NAMALWA (cell line): ENCODE data around the gene CSTF2.
"Not testable (repeated sequence)": the region's sequence is repeated elsewhere in the genome, so short reads cannot be mapped to it uniquely, and the experiment has no call there.

ENCODE experiments used
- DNase-seq: peaks from one replicate; pipeline ENCODE4 v3.0.0-alpha.2; 2015; ENCODE audit warnings: low spot score

CSTF2 gene, protein sequence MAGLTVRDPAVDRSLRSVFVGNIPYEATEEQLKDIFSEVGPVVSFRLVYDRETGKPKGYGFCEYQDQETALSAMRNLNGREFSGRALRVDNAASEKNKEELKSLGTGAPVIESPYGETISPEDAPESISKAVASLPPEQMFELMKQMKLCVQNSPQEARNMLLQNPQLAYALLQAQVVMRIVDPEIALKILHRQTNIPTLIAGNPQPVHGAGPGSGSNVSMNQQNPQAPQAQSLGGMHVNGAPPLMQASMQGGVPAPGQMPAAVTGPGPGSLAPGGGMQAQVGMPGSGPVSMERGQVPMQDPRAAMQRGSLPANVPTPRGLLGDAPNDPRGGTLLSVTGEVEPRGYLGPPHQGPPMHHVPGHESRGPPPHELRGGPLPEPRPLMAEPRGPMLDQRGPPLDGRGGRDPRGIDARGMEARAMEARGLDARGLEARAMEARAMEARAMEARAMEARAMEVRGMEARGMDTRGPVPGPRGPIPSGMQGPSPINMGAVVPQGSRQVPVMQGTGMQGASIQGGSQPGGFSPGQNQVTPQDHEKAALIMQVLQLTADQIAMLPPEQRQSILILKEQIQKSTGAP

GRCh38 chrX:100819837-100820666 lies at the start of gene CSTF2:
Gene CSTF2, plus strand, starts transcription at chrX:100820391. Its CDS starts 26 bp downstream, at chrX:100820417.
- peak; percentile 89 for DNase-seq

GRCh38 chrX:100796371-100796770 lies 23.8 kb upstream of the CSTF2 start:
- DNase-seq = not testable (repeated sequence)

- DNase-seq = no peak
Measured at GRCh38 chrX:100797359-100797758, 22.8 kb upstream of the CSTF2 start.

DNA sequence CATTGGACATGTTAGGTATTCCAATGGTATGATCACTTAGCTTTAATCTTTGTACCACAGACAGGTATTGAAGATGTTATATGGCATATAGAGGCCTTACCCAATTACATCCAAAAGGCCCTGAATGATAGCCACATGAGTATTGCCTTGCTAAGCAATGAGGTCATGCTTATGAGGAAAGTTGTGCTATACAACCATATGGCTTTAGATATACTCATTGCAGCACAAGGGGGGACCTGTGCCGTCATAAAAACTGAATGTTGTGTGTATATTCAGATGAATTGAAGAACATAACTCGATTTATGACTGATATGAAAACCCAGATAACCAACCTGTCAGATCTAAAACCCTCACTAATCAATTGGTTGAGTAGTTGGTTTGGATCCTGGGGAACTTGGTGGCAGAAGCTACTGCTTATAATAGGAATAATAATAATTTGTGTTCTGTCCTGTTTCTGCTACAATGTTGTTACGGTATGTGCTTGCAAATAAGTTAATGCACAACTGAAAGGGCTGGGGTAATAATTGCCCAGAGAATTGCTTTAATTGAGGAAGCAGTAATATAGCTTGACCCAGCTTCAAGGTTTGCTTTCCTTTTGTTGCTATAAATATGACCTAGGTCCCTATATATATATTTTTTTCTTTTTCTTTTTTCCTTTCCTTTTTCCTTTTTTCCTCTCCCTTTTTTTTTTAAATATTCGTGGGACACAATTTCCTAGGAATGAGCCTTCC lies 21.5 kb upstream of the CSTF2 start:
- no peak for DNase-seq

GRCh38 chrX:100802843-100803242 lies 17.3 kb upstream of the CSTF2 start:
- DNase-seq = no peak

GRCh38 chrX:100804780-100805179 lies 15.4 kb upstream of the CSTF2 start:
- DNase-seq = no peak

DNA sequence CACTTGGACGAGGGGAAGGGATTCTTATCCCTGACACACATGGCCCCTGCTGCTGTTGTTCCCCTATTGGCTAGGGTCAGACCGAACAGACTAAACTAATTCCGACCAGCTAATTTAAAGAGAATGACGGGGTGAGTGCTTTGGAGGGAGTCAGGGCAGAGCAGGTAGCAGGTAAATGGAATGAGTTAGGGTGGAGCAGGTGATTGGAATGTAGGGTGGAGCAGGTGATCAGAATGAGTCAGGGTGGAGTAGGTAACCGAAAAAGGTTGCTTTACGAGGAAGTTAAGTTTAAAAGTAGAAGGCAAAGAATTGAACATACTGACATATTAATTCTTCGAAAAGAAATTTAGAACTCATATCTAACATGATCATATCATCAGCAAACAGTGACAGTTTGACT lies 11.9 kb upstream of the CSTF2 start:
- not testable (repeated sequence) for DNase-seq

GRCh38 chrX:100812216-100813158 lies 7.7 kb upstream of the CSTF2 start:
- DNase-seq = no peak

GRCh38 chrX:100817340-100817739 lies 2.9 kb upstream of the CSTF2 start:
- DNase-seq = no peak

DNA sequence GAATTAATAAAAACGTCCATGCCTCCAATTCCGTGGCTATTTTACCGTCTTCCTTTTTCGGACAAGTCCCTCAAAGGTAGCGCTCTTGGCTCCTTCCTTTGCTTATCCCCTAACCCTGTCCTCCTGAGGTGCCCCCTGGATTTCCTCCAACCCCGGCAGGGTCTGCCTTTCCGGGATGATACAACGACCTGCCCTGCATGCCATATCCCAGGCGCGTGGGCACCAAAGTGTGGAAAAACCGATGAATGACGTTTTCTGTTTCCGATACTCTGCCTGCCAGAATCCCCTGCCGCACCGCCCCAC lies 706 bp upstream of the CSTF2 start:
- no peak for DNase-seq

- DNase-seq = no peak
Measured at GRCh38 chrX:100829730-100830129, 9.5 kb downstream of the CSTF2 start.

DNA sequence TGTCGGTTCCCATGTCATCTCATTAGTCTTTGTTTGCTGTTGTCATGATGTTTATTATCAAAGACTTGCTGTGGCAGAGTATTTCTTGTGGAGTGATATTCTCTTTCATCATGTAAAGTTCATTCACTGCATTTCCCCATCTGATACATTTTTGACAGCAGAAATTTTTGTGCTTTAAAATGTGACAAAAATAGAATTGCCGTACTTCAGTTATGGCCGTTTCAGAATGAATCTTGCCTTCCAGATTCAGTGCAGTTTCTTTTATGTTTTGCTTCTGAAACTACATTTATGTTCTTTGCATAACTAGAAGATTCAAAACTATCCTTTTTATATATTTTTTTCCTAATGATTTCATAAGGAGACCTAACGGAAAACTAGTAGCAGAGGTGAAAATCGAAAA lies 10.0 kb downstream of the CSTF2 start:
- DNase-seq = no peak

GRCh38 chrX:100830547-100830946 lies 10.4 kb downstream of the CSTF2 start:
- DNase-seq = no peak

DNA sequence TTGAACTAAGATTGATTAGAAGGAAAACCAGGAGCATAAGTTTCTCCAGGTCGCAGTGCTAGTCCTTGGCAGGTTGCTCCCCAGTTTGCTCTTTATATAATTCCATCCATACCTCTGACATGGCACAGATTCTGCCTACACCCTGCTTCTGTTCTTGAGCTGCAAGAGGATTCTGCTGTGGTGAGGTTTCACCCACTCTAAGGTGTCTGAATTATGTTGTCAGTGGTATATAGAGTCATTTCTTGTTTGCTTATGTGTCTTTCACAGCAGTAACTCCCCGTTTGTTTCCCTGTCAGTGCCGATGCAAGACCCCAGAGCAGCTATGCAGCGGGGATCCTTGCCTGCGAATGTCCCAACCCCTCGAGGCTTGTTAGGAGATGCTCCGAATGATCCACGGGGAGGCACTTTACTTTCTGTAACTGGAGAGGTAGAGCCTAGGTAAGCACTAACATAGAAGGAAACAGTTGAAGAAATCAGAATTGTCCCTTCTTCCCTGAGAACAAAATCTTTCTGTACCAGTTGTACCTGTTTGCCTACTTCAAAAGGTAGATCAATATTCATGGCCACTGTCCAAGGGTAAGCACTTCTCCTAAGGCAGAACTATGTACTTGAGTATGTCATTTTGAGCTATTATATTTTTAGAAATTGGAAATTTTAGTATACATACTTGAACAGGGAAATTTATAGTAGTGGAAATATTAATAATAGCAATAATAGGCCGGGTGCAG lies 11.2 kb downstream of the CSTF2 start:
- DNase-seq = no peak

DNA sequence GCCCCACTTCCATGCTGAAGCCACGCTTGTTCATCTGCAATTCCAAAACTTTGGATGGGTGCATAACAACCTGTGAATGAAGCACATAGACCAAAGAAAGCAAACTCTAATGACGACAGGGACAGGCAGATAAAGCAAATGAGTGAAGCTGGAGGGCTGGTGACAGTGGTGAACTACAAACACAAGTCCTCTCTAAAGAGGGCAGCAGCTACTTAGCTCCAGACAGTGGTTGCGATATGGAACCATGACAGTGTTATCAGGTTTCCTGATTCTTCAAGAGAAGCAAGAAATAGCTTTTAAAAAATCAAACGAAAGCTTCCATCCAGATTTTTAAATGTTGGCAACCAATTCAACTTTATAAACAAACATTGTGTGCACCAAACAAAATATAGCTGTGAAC lies 30.1 kb downstream of the CSTF2 start:
- DNase-seq = no peak

DNA sequence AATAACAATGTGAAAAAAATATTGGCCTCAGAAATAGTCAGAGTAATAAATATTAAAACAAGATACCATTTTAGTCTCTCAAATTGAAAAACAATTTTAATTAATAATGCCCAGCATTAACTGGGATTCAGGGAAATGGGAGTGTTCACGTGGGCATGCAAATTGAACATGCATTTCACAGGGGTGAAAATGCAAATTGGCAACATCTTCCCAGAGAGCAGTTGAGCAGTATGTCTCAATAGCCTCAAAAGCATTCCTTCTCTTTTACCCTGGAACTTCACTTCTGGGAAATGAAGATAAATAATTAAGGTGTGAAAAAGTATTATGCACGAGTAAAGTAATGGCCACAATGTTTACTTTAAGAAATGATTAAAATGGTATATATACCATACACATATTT lies 32.6 kb downstream of the CSTF2 start:
- no peak for DNase-seq

DNA sequence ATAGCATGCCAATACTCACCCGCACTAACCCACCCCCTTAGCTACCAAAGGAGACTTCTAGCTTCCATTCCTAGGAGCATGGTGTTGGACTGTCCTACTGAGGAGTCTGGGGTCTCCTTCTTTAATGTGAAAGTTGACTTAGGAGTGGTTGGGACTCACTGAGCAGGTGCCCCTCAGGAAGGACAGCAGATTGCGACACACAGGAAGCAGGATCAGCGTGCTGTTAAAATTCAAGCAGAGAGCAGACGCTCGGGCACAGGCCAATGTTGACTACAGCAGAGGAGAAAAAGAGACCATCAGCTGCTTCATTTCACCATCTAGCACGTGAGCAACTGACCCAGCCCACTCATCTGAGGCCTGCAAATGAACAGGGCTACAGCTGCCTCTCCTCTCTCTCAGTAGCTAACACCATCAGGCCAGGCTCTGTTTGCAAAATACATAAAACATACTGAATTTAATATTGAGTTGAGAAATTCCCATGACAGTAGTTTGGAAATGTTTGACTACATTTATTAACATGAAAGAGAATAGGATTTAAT lies 43.2 kb downstream of the CSTF2 start:
- DNase-seq = no peak

GRCh38 chrX:100864657-100865391 lies 44.6 kb downstream of the CSTF2 start:
- DNase-seq = no peak

- DNase-seq = no peak
Measured at GRCh38 chrX:100868273-100868672, 48.1 kb downstream of the CSTF2 start.

GRCh38 chrX:100870527-100870926 lies 50.3 kb downstream of the CSTF2 start:
- DNase-seq = no peak
